Stimulated activated naive CD8-positive, alpha-beta T cell treated with anti-CD3 and anti-CD28 coated beads, Interleukin-15, Interleukin-2, amounts not matched to agents 100 U/mL and 50 U/mL, for 24 hours (primary cell): Measurements from ENCODE around the gene PDILT.

Source experiments
- ATAC-seq: fragments of 150-1000 bp; cut with Tn5 transposase; one replicate; pipeline ENCODE4 v1.10.0; 2021
- DNase-seq: peaks from one replicate; pipeline ENCODE4 v3.0.0; 2021

The PDILT gene

GRCh38 chr16:20363191-20363590, 41.3 kb downstream of the PDILT start:
- ATAC-seq (no peak), DNase-seq (no peak)

DNA sequence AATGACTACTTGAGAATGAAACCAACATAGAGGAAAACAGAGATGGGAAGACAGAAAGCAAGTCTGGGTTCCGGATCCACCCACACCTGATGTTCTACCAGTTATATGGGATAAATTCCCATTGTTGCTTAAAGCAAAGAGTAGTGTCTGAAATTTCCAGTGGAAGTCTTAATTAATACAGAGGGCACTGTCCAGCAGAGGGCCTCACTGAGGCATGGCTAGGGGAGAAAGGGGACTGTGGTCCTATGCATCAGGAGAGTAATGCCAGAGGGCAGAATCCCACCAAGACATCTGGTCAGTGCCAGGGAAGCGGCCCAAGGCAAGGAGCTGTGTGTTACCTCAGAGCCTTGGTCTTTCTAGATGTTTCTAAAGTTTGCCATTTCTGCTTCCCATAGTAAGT, 44.5 kb downstream of the PDILT start:
- ATAC-seq (no peak), DNase-seq (no peak)

GRCh38 chr16:20355114-20355782, 49.3 kb downstream of the PDILT start:
- DNase-seq: no peak
- ATAC-seq: no peak

- DNase-seq: no peak
- no peak for ATAC-seq
Observed at GRCh38 chr16:20353379-20353778, 51.2 kb downstream of the PDILT start.

- no peak for ATAC-seq
- DNase-seq: no peak
Observed at GRCh38 chr16:20352615-20353014, 51.9 kb downstream of the PDILT start, which contains the start of gene UMOD. UMOD (minus strand) TSS chr16:20352715; CDS start chr16:20350737, 1,978 bp downstream.

GRCh38 chr16:20349615-20350014, 54.9 kb downstream of the PDILT start:
- DNase-seq: no peak
- no peak for ATAC-seq

GRCh38 chr16:20348365-20349185, 56.0 kb downstream of the PDILT start:
- DNase-seq (peak; percentile 2), ATAC-seq (no peak)

GRCh38 chr16:20347666-20348364, 56.7 kb downstream of the PDILT start:
- DNase-seq (no peak), ATAC-seq (no peak)

GRCh38 chr16:20344611-20345010, 59.9 kb downstream of the PDILT start:
- no peak for ATAC-seq
- DNase-seq: no peak

DNA sequence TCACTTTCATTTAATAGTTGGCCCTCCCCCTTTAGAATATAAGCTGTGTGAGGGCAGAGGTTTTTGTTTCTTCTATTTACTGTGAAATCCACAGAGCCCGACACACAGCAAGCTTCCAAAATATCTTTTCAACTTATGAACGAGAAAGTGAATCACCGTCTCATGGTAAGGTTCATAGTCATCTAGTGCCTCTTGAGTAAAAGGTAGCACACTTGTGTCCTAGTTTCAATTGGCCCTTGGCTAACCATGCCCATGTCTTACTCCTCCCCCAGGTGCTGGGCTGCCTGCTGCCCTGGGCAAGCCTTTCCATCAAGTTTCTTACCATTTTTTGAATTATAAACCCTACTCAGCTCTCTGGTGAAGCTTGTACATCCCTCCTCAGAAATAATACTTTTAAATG, 64.8 kb downstream of the PDILT start:
- no peak for ATAC-seq

GRCh38 chr16:20336955-20337354, 67.6 kb downstream of the PDILT start:
- no peak for DNase-seq
- ATAC-seq: no peak

More for the DNA sequence above, 64.8 kb downstream of the PDILT start:
- no peak for DNase-seq

DNA sequence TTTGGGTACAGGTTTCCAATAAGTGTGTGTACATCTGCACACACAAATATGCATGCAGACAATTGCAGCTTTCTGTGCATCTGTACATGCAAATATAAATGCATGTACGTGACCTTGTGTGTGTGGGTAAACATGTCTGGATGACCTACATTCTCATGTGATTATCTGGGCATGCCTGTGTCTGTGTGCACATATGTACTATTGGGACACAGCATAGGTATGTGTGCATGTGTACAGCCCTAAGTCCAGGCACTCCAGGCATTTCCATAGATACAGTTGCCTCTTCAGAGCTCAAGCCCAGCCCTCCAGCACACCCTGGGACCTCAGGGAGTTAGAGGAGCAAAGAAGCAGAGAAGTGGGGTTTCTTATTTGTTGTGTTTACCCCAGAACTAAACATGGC, 70.1 kb downstream of the PDILT start:
- DNase-seq (no peak), ATAC-seq (no peak)

GRCh38 chr16:20333120-20333519, 71.4 kb downstream of the PDILT start:
- ATAC-seq: no peak

DNA sequence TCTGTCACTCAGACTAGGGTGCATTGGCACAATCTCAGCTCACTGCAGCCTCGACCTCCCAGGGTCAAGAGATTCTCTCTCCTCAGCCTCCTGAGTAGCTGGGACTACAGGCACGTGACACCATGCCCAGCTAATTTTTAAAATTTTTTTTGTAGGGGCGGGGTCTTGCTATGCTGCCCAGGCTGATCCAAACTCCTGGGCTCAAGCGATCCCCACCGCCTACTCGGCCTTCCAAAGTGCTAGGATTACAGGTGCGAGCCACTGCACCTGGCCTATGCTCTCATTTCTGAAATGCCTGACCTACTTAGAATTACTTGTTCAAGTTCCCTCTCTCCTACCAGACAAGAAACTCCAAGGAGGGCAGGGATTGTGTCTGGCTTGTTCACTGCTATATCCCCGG, 72.1 kb downstream of the PDILT start:
- DNase-seq: no peak

More at GRCh38 chr16:20333120-20333519, 71.4 kb downstream of the PDILT start:
- no peak for DNase-seq

GRCh38 chr16:20331635-20332034, 72.9 kb downstream of the PDILT start:
- DNase-seq (no peak), ATAC-seq (no peak)

More for the DNA sequence above, 72.1 kb downstream of the PDILT start:
- no peak for ATAC-seq

GRCh38 chr16:20329392-20330138, 75.0 kb downstream of the PDILT start:
- DNase-seq: no peak
- ATAC-seq: no peak

GRCh38 chr16:20327444-20328041, 77.0 kb downstream of the PDILT start, which contains the start of gene GP2:
GP2 (minus strand) TSS chr16:20327513; CDS start chr16:20326431, 1,082 bp downstream.
- no peak for ATAC-seq
- DNase-seq: no peak

- ATAC-seq: no peak
Observed at GRCh38 chr16:20326321-20326720, 78.2 kb downstream of the PDILT start.

DNA sequence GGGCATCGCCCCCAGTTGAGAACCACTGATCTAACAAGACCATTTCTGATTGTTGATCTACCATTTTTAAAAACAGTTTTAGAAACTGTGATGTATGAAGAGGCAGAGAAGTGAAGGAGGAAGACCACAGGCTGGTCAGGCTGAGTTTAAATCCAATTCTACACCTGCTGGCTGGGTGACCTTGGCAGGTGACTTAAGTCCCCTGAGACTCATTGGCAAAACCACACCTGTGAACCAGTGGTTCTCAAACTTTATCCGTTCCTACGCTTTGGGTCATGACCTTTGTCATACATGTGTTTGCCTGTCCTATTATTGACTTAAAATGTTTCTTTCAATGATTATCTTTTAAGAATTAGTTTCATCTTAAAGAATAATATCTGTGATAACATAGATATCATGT, 79.5 kb downstream of the PDILT start:
- ATAC-seq (no peak), DNase-seq (no peak)

More at GRCh38 chr16:20326321-20326720, 78.2 kb downstream of the PDILT start:
- DNase-seq: no peak

GRCh38 chr16:20323591-20324117, 80.9 kb downstream of the PDILT start:
- DNase-seq: no peak
- ATAC-seq: no peak

GRCh38 chr16:20322696-20323095, 81.8 kb downstream of the PDILT start:
- DNase-seq (no peak), ATAC-seq (no peak)
